Measurements from ENCODE around the gene APOE. TPM values are rescaled to one million over a fixed set of nuclear protein-coding genes. Genes with fewer than 3 reads are reported as not detected.

The APOE gene
- total RNA-seq, 1 donor from 2014 or later, result 13.1 TPM

GRCh38 chr19:44900328-44901244, 5.0 kb upstream of the APOE start:
- TF ChIP-seq CTCF (conservative IDR thresholded peaks at IDR 0.05), result no peak
- Mint-ChIP-seq H3K4me1 (peaks cover 12% of the 10 kb centered on the region), H3K27ac (ENCODE audit: unreplicated experiment) (no peak overlapping the region), H3K9me3 (no peaks in the 10 kb centered on the region), H3K36me3 (ENCODE audit: low read depth) (peaks cover 7% of the 10 kb centered on the region), H3K4me3 (no peak overlapping the region), H3K27me3 (ENCODE audit: low read depth) (peaks cover 16% of the 10 kb centered on the region)
- no peak for DNase-seq (ENCODE audit: low read depth, low spot score)

- Mint-ChIP-seq H3K27ac (ENCODE audit: unreplicated experiment) (no peak overlapping the region), H3K9me3 (no peaks in the 10 kb centered on the region), H3K4me1 (peaks cover 29% of the 10 kb centered on the region), H3K27me3 (ENCODE audit: low read depth) (peaks cover 38% of the 10 kb centered on the region), H3K36me3 (ENCODE audit: low read depth) (peaks cover 3% of the 10 kb centered on the region), H3K4me3 (peak overlapping the region; percentile 69)
- TF ChIP-seq CTCF (conservative IDR thresholded peaks at IDR 0.05), result no peak
- no peak for DNase-seq (ENCODE audit: low read depth, low spot score)
These were observed 2.4 kb upstream of the APOE start for GRCh38 chr19:44903216-44903601.

- peak overlapping the region; percentile 69 for H3K4me3 Mint-ChIP-seq
- peaks cover 38% of the 10 kb centered on the region for H3K27me3 Mint-ChIP-seq (ENCODE audit: low read depth)
- peaks cover 3% of the 10 kb centered on the region for H3K36me3 Mint-ChIP-seq (ENCODE audit: low read depth)
- H3K9me3 Mint-ChIP-seq, result no peaks in the 10 kb centered on the region
- TF ChIP-seq CTCF (conservative IDR thresholded peaks at IDR 0.05), result peak; percentile 99
- H3K27ac Mint-ChIP-seq (ENCODE audit: unreplicated experiment), result peak overlapping the region; percentile 50
- peak; percentile 90 for DNase-seq (ENCODE audit: low read depth, low spot score)
- H3K4me1 Mint-ChIP-seq, result peaks cover 29% of the 10 kb centered on the region
These were observed 1.8 kb upstream of the APOE start for GRCh38 chr19:44903602-44904425.

DNA sequence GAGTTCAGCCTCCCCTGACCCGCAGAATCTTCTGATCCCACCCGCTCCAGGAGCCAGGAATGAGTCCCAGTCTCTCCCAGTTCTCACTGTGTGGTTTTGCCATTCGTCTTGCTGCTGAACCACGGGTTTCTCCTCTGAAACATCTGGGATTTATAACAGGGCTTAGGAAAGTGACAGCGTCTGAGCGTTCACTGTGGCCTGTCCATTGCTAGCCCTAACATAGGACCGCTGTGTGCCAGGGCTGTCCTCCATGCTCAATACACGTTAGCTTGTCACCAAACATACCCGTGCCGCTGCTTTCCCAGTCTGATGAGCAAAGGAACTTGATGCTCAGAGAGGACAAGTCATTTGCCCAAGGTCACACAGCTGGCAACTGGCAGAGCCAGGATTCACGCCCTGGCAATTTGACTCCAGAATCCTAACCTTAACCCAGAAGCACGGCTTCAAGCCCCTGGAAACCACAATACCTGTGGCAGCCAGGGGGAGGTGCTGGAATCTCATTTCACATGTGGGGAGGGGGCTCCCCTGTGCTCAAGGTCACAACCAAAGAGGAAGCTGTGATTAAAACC, 1.1 kb upstream of the APOE start:
- H3K27me3 Mint-ChIP-seq (ENCODE audit: low read depth), result peaks cover 38% of the 10 kb centered on the region
- H3K9me3 Mint-ChIP-seq, result no peaks in the 10 kb centered on the region
- H3K27ac Mint-ChIP-seq (ENCODE audit: unreplicated experiment), result no peak overlapping the region
- peaks cover 29% of the 10 kb centered on the region for H3K4me1 Mint-ChIP-seq
- peak; percentile 41 for TF ChIP-seq CTCF (conservative IDR thresholded peaks at IDR 0.05)
- no peak for DNase-seq (ENCODE audit: low read depth, low spot score)
- H3K36me3 Mint-ChIP-seq (ENCODE audit: low read depth), result peaks cover 3% of the 10 kb centered on the region
- H3K4me3 Mint-ChIP-seq, result peak overlapping the region; percentile 41

DNA sequence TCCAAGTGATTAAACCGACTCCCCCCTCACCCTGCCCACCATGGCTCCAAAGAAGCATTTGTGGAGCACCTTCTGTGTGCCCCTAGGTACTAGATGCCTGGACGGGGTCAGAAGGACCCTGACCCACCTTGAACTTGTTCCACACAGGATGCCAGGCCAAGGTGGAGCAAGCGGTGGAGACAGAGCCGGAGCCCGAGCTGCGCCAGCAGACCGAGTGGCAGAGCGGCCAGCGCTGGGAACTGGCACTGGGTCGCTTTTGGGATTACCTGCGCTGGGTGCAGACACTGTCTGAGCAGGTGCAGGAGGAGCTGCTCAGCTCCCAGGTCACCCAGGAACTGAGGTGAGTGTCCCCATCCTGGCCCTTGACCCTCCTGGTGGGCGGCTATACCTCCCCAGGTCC, 2.0 kb downstream of the APOE start:
- Mint-ChIP-seq H3K36me3 (ENCODE audit: low read depth) (peaks cover 3% of the 10 kb centered on the region), H3K27me3 (ENCODE audit: low read depth) (peaks cover 38% of the 10 kb centered on the region), H3K9me3 (no peaks in the 10 kb centered on the region), H3K4me3 (no peak overlapping the region), H3K27ac (ENCODE audit: unreplicated experiment) (no peak overlapping the region), H3K4me1 (peaks cover 35% of the 10 kb centered on the region)
- DNase-seq (ENCODE audit: low read depth, low spot score), result no peak
- TF ChIP-seq CTCF (conservative IDR thresholded peaks at IDR 0.05), result no peak
